Hair follicle dermal papilla cell (primary cell): ENCODE results near the gene PPOX. TPM values are rescaled to one million over a fixed set of nuclear protein-coding genes. Genes with fewer than 3 reads are reported as not detected.

Source experiments
- small RNA-seq: library from RNA; depleted of rRNA; stranded (forward); fragments of <200 nt; gene quantifications from one replicate; pipeline ENCODE3, GENCODE V24; 2012
- total RNA-seq: library from RNA; depleted of rRNA; stranded (reverse); fragments of >200 nt; gene quantifications from 2 replicates; pipeline ENCODE4 v1.2.3, GENCODE V29; 2012

PPOX gene
- 7.6 and 8.6 TPM in 2 replicates for total RNA-seq

GRCh38 chr1:161165742-161166668 lies at the start of gene PPOX:
Gene PPOX, plus strand, starts transcription at chr1:161166426. Its CDS starts 422 bp downstream, at chr1:161166848.

GRCh38 chr1:161117759-161118581 lies 48.3 kb upstream of the PPOX start, which contains the start of the genes NIT1 and PFDN2:
Gene NIT1, plus strand, starts transcription at chr1:161118105. Its CDS starts 72 bp downstream, at chr1:161118177.
Gene PFDN2, minus strand, starts transcription at chr1:161118037. Its CDS starts 11 bp downstream, at chr1:161118026.

GRCh38 chr1:161132410-161133219 lies 33.6 kb upstream of the PPOX start, which contains the start of gene DEDD:
Gene DEDD, minus strand, starts transcription at chr1:161132667. Its CDS starts 8,205 bp downstream, at chr1:161124462.

GRCh38 chr1:161153682-161154337 lies 12.4 kb upstream of the PPOX start, which contains the start of gene UFC1:
Gene UFC1, plus strand, starts transcription at chr1:161153978. Its CDS starts 20 bp downstream, at chr1:161153998.

GRCh38 chr1:161159087-161159912 lies 6.9 kb upstream of the PPOX start, which contains the start of gene USP21:
Gene USP21, plus strand, starts transcription at chr1:161159500. Its CDS starts 1,141 bp downstream, at chr1:161160641.

GRCh38 chr1:161177112-161177935 lies 11.1 kb downstream of the PPOX start, which contains the start of gene B4GALT3:
Gene B4GALT3, minus strand, starts transcription at chr1:161177507. Its CDS starts 1,447 bp downstream, at chr1:161176060.

GRCh38 chr1:161198897-161199431 lies 32.7 kb downstream of the PPOX start, which contains the start of gene ADAMTS4:
Gene ADAMTS4, minus strand, starts transcription at chr1:161199054. Its CDS starts 427 bp downstream, at chr1:161198627.

GRCh38 chr1:161201836-161202712 lies 35.8 kb downstream of the PPOX start, which contains the start of gene NDUFS2:
Gene NDUFS2, plus strand, starts transcription at chr1:161202367. Its CDS starts 19 bp downstream, at chr1:161202386.

GRCh38 chr1:161215076-161215475 lies 48.9 kb downstream of the PPOX start, which contains the start of gene FCER1G:
Gene FCER1G, plus strand, starts transcription at chr1:161215295. Its CDS starts 27 bp downstream, at chr1:161215322.

Small RNAs within 50 kb of the gene (small RNA-seq; reads per million reads assigned to genes)
- gene RF01225, result not detected

Other genes with a start within 250 kb of the PPOX start
- not detected in 2 replicates for gene ITLN2, start 211.6 kb upstream of the PPOX start, total RNA-seq
- gene F11R, start 145.3 kb upstream of the PPOX start, total RNA-seq, result 2.1 and 3.6 TPM in 2 replicates
- 1.5 TPM in 1 of 2 replicates, not detected in the other for gene TSTD1, start 127.5 kb upstream of the PPOX start, total RNA-seq
- 60.5 and 62.1 TPM in 2 replicates for gene USF1, start 120.4 kb upstream of the PPOX start, total RNA-seq
- not detected in 2 replicates for gene ARHGAP30, start 96.5 kb upstream of the PPOX start, total RNA-seq
- 0.12 and 0.49 TPM in 2 replicates for gene NECTIN4, start 76.9 kb upstream of the PPOX start, total RNA-seq
- 0.65 and 2.2 TPM in 2 replicates for gene KLHDC9, start 68.1 kb upstream of the PPOX start, total RNA-seq
- gene PFDN2, start 48.4 kb upstream of the PPOX start, total RNA-seq, result 10.7 and 14.1 TPM in 2 replicates
- gene NIT1, start 48.3 kb upstream of the PPOX start, total RNA-seq, result 29.9 and 32.1 TPM in 2 replicates
- gene DEDD, start 33.8 kb upstream of the PPOX start, total RNA-seq, result 42.4 and 47.7 TPM in 2 replicates
- 56.3 and 58.4 TPM in 2 replicates for gene UFC1, start 12.4 kb upstream of the PPOX start, total RNA-seq
- 7.9 and 10.1 TPM in 2 replicates for gene USP21, start 6.9 kb upstream of the PPOX start, total RNA-seq
- 18.2 and 22.4 TPM in 2 replicates for gene B4GALT3, start 11.1 kb downstream of the PPOX start, total RNA-seq
- 15.5 and 21.4 TPM in 2 replicates for gene ADAMTS4, start 32.6 kb downstream of the PPOX start, total RNA-seq
- gene NDUFS2, start 35.9 kb downstream of the PPOX start, total RNA-seq, result 80.5 and 94.1 TPM in 2 replicates
- gene FCER1G, start 48.9 kb downstream of the PPOX start, total RNA-seq, result 0.97 TPM in 1 of 2 replicates, not detected in the other
- gene APOA2, start 57.2 kb downstream of the PPOX start, total RNA-seq, result not detected in 2 replicates
- 13.3 and 13.5 TPM in 2 replicates for gene TOMM40L, start 59.6 kb downstream of the PPOX start, total RNA-seq
- gene NR1I3, start 71.8 kb downstream of the PPOX start, total RNA-seq, result not detected in 2 replicates
- not detected in 2 replicates for gene PCP4L1, start 92.3 kb downstream of the PPOX start, total RNA-seq
- gene MPZ, start 143.5 kb downstream of the PPOX start, total RNA-seq, result 0.32 and 0.49 TPM in 2 replicates
- 24.7 and 63.3 TPM in 2 replicates for gene SDHC, start 148.0 kb downstream of the PPOX start, total RNA-seq
- gene CFAP126, start 201.4 kb downstream of the PPOX start, total RNA-seq, result not detected in 2 replicates